Stomach (tissue), 4 donors: ENCODE results near the gene FSHR.

Source experiments
- EP300 ChIP-seq: sonication (generic); formaldehyde crosslinking; IDR thresholded peaks from one replicate; pipeline ENCODE4 v1.6.1; 2017; ENCODE audit warnings: antibody characterized with exemption
- POLR2A ChIP-seq, 4 donors: fragments of 450-650 bp; IDR thresholded peaks; one replicate each; pipeline ENCODE4 v1.6.1; 2016; ENCODE audit warnings: antibody characterized with exemption in 4 of 4, control low read depth in 2 of 4, mild to moderate bottlenecking in 1 of 4, moderate library complexity in 1 of 4
- POLR2AphosphoS5 ChIP-seq, 3 donors: sonication (generic); formaldehyde crosslinking; IDR thresholded peaks; one replicate each; pipeline ENCODE4 v1.6.1; 2016; ENCODE audit warnings: antibody characterized with exemption in 3 of 3
- TF ChIP-seq, protein P1 (sequence below), 7 experiments: fragments of 450-650 bp in 4 of 7; fragments of 200-600 bp in 3 of 7; sonication (generic) in 3 of 7; IDR thresholded peaks; one replicate each; pipeline ENCODE4 v1.5.1; 2016 to 2019; ENCODE audit warnings: antibody characterized with exemption in 7 of 7, control low read depth in 2 of 7, mild to moderate bottlenecking in 1 of 7

DNA sequence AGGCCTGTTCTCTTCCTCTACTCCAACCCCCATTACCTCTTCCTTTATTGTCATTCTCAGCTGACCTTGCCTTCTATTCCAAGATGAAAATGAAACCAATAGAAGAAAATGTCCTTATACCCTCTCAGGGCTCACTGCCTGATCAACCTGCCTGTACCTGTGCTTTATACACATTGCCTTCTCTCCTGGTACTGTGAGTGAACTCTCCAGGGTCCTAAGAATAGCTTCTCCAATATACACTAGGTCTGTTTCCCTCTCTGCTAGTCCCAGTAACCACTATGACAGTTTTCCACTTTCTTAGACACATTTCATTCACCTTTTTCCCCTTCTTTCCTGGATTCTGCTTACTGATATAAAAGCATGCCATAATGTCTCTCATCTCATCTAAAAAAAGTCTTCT lies 85.7 kb downstream of the FSHR start:
- TF ChIP-seq, protein P1, sequence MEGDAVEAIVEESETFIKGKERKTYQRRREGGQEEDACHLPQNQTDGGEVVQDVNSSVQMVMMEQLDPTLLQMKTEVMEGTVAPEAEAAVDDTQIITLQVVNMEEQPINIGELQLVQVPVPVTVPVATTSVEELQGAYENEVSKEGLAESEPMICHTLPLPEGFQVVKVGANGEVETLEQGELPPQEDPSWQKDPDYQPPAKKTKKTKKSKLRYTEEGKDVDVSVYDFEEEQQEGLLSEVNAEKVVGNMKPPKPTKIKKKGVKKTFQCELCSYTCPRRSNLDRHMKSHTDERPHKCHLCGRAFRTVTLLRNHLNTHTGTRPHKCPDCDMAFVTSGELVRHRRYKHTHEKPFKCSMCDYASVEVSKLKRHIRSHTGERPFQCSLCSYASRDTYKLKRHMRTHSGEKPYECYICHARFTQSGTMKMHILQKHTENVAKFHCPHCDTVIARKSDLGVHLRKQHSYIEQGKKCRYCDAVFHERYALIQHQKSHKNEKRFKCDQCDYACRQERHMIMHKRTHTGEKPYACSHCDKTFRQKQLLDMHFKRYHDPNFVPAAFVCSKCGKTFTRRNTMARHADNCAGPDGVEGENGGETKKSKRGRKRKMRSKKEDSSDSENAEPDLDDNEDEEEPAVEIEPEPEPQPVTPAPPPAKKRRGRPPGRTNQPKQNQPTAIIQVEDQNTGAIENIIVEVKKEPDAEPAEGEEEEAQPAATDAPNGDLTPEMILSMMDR (IDR thresholded peaks at IDR 0.05) = no peak
- TF ChIP-seq POLR2AphosphoS5 (IDR thresholded peaks at IDR 0.05) (no peak), POLR2A (IDR thresholded peaks at IDR 0.05) (no peak), EP300 (no peak)
